Measurements from ENCODE around the gene KCNMA1. TPM values are rescaled to one million over a fixed set of nuclear protein-coding genes. Genes with fewer than 3 reads are reported as not detected.

Gene KCNMA1
- total RNA-seq, 1 donor from 2014 or later = 2.5 TPM

DNA sequence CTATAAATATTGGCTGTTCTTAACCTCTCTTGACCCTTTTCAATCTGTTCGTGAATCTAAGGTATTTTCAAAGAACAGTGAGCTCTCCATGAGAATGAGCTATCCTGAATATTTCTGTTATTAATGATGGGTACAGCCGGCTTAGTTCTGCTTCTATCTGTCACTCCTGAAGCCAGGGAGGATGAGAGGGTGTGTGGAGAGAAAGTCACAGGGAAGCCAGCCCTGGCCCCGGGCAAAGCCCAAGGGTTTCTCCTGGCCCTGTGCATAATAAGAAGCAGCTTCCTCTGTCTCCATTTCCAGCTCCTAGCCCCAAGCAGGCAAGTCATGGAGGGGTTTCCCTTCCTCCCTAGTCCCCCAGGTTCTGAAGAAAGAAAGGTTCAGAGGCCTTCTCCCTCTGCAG, 151.1 kb downstream of the KCNMA1 start:
- DNase-seq = no peak
- ATAC-seq = no peak
- intact Hi-C loops (cut with micrococcal nuclease) = no loop called here

GRCh38 chr10:77485847-77486246, 151.8 kb downstream of the KCNMA1 start:
- ATAC-seq = no peak

DNA sequence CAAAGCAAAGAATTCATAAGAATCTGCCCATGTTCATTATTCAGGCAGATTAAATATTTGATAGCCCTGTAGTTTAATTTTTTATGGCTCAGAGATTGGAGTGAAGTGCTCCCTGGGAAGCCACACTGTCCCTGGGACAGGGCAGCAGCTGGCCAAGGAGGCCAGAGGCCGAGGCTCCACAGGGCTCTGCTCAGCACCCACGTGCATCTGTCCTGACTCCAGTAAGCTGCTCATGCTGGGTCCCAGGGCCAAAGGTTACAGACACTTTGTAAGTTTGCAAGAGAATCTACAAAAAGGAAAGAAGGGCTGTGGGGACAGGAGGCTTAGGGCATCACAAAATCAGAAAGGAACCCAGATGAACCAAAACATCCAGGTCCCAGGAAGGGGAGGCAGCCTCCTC, 155.5 kb downstream of the KCNMA1 start:
- intact Hi-C loops (cut with micrococcal nuclease) = no loop called here
- ATAC-seq (no peak), DNase-seq (no peak)

More at GRCh38 chr10:77485847-77486246, 151.8 kb downstream of the KCNMA1 start:
- DNase-seq = no peak
- intact Hi-C loops (cut with micrococcal nuclease) = no loop called here

GRCh38 chr10:77479586-77479985, 158.0 kb downstream of the KCNMA1 start:
- no peak for DNase-seq
- ATAC-seq = no peak
- intact Hi-C loops (cut with micrococcal nuclease) = no loop called here

- no peak for DNase-seq
- intact Hi-C loops (cut with micrococcal nuclease) = no loop called here
- ATAC-seq = no peak
These were observed 158.6 kb downstream of the KCNMA1 start for GRCh38 chr10:77478962-77479359.

DNA sequence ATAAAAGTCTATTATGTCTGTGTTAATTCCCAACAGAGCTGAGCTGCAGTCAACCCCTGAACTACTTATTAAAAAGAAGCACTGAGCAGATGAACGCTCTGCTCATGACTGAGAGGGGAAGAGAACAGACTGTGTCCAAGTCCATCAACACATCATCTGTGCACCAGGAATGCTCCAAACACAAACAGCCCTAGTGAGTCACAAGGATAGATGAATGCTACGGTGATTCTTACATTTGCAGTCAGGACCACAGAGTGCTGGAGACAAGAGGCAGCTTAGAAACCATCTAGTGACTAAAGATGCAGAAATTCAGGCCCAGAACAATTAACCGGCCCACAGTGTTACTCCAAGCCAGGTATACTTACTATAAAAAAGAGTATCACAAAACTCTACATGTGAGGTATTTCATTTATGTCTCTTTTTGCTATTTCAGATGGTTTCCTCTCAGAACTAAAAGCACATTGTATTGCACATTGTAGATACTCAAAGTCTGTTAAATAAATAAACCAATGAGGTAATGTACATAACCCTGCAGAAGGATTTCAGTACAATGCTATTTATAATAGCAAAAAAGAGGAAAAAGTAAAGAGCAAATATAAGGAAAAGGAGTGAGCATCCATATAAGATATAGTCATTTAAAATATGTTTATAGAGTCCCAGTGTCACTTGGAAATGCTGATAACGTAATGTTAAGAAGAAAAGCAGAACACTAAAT, 159.2 kb downstream of the KCNMA1 start:
- ATAC-seq = no peak
- no peak for DNase-seq
- intact Hi-C loops (cut with micrococcal nuclease) = no loop called here

DNA sequence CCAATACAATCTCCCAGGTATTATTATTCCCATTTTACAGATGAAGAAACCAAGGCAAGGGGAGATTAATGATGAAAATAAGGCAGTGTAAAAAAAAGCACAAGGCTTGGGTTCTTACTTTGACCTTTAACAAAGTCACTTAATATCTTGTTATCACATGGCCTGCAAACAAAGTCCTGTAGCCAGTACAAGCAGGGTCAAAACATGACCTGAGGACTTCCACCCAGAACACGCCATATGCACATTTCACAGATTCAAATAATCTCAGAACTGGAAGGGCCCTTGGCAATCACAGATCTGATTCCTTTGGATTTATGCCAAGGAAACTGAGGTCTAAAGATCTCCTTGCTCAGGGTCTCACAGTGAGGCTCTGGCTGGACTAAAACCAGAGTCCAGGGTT, 162.1 kb downstream of the KCNMA1 start:
- DNase-seq = no peak
- intact Hi-C loops (cut with micrococcal nuclease) = no loop called here
- no peak for ATAC-seq

GRCh38 chr10:77474939-77475338, 162.7 kb downstream of the KCNMA1 start:
- no peak for DNase-seq
- no peak for ATAC-seq
- intact Hi-C loops (cut with micrococcal nuclease) = no loop called here

DNA sequence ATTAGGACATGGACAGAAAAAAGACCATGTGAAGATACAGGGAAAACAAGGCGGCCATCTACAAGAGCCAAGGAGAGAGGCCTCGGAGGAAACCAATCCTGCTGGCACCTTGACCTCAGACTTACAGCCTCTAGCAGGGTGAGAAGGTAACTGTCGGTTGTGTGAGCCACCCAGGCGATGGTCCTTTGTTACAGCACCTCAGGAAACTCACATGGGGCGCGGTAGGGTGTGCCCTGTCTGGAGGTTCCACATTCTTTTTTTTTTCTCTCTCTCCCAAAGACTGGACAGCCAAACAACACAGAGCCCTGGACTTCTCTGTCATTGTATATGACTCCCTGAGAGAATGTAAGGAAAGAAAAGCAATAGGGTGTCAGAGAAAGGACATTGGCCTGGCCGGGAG, 163.2 kb downstream of the KCNMA1 start:
- no peak for ATAC-seq
- intact Hi-C loops (cut with micrococcal nuclease) = no loop called here

GRCh38 chr10:77472146-77472545, 165.5 kb downstream of the KCNMA1 start:
- DNase-seq (no peak), ATAC-seq (no peak)
- intact Hi-C loops (cut with micrococcal nuclease) = no loop called here

More for the DNA sequence above, 163.2 kb downstream of the KCNMA1 start:
- no peak for DNase-seq

DNA sequence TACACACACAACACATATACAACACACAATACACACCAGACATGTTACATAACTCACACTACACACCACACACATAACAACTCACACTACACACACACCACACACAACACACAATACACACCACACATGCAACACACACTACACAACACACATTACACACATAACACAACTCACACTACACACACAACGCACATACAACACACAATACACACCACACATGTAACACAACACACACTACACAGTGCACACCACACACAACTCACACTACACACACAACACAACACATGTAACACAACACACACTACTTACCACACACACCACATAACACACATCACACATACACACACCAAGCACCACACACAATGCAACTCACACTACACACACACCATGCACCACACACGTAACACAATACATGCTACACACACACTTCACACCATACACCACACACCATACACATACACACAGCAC, 166.5 kb downstream of the KCNMA1 start:
- DNase-seq (no peak), ATAC-seq (no peak)
- intact Hi-C loops (cut with micrococcal nuclease) = no loop called here

DNA sequence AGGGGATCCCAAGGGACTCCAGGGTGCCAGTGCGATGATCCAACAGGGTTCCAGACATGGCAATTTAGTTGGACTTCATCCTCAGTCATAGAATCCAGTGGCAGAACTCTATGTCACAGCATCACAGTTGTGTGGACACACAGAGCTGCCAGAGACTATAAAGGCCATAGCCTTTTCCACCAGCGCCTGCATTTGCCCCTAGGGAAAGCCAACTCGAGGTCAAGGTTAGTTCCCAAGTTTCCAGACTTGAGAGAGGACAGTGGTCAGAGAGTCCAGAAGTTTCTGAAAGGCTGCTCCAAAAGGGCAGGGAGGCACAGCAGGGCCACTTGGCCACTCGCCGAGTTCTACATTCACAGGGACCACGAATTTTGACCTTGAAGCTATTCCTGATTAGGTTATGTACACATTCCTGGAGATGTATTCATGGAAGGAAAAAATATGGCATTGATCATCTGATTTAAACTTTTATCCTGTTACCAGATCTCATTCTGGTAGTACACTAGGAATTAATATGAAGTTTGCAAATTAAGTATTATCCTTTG, 170.1 kb downstream of the KCNMA1 start:
- no peak for DNase-seq
- no peak for ATAC-seq
- intact Hi-C loops (cut with micrococcal nuclease) = no loop called here

GRCh38 chr10:77463967-77464745, 173.5 kb downstream of the KCNMA1 start:
- ATAC-seq (no peak), DNase-seq (no peak)
- intact Hi-C loops (cut with micrococcal nuclease) = no loop called here

- intact Hi-C loops (cut with micrococcal nuclease) = no loop called here
- no peak for DNase-seq
- ATAC-seq = no peak
These were observed 174.1 kb downstream of the KCNMA1 start for GRCh38 chr10:77463499-77463898.

GRCh38 chr10:77461636-77462296, 175.8 kb downstream of the KCNMA1 start:
- DNase-seq (no peak), ATAC-seq (no peak)
- intact Hi-C loops (cut with micrococcal nuclease) = no loop called here

DNA sequence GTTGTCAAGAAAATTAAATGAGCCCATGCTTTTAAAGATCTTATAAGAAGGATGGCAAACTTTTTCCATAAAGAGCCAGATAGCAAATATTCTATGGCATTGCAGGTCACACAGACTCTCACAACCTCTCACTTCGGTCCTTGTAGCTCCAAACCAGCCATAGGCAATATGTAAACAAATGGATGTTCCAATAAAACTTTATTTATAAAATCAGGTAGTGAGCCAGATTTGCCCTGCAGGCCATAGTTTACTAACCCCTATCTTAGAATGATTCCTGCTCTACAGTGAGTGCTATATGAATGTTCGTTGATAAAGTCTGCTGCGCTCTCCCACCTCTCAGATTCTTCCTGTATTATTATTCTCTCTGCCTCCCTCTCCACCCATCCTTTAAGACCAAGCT, 177.7 kb downstream of the KCNMA1 start:
- intact Hi-C loops (cut with micrococcal nuclease) = no loop called here

DNA sequence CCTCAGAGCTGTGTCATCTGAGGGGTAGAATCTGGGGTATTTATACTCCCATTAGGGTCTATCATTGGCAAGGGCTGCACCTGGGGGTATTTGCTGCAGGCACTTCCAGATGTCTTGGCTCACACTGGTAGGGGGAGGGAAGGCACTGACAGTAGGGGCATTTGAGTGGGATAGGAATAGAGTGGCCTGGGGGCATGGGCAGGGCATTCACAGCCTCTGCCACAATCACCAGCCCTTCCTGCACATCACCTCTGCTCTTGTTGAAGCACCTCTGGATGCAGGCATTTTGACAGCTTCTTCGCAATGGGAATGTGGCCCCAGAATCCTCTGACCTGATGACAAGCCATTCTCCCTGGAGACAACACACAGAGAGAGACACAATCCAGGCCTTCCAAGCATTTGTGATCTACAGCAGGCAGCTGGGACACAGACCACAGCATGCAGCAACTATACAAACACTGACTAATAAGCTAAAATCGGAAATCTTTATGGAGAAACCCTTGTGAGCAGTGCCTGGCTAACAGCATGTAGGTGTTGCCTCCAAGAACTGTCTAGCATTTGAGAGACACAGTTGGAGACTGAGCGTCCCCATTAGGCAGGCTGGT, 178.5 kb downstream of the KCNMA1 start:
- DNase-seq (no peak), ATAC-seq (no peak)
- intact Hi-C loops (cut with micrococcal nuclease) = no loop called here

More for the DNA sequence above, 177.7 kb downstream of the KCNMA1 start:
- ATAC-seq (no peak), DNase-seq (no peak)

GRCh38 chr10:77457721-77458120, 179.9 kb downstream of the KCNMA1 start:
- no peak for DNase-seq
- ATAC-seq = no peak
- intact Hi-C loops (cut with micrococcal nuclease) = no loop called here

- intact Hi-C loops (cut with micrococcal nuclease) = no loop called here
- ATAC-seq (no peak), DNase-seq (no peak)
These were observed 180.3 kb downstream of the KCNMA1 start for GRCh38 chr10:77457266-77457665.
